Measurements from ENCODE around the gene SLC22A23.
"Not testable (repeated sequence)": the region's sequence is repeated elsewhere in the genome, so short reads cannot be mapped to it uniquely, and the experiment has no call there.

Gene SLC22A23

GRCh38 chr6:3380344-3381232 is 76.3 kb downstream of the SLC22A23 start:
- Histone ChIP-seq H2AK5ac (ENCODE audit: low read length, severe bottlenecking) (no peak overlapping the region), H3K4me2 (ENCODE audit: low read length, poor library complexity, severe bottlenecking) (no peak overlapping the region), H3K9me3 (ENCODE audit: control insufficient read depth, low read length) (no peaks in the 10 kb centered on the region), H3K4me1 (ENCODE audit: control insufficient read depth, insufficient read depth, low read depth, low read length) (no peaks in the 10 kb centered on the region), H2BK15ac (ENCODE audit: low read depth, poor library complexity, severe bottlenecking) (no peak overlapping the region), H3K14ac (ENCODE audit: low read length in 2 of 2) (no peak overlapping the region), H4K8ac (ENCODE audit: low read length) (no peak overlapping the region), H2BK5ac (ENCODE audit: low read depth, low read length, poor library complexity, severe bottlenecking) (no peak overlapping the region), H3K27ac (ENCODE audit: low read length, poor library complexity, severe bottlenecking) (no peak overlapping the region), H3K79me1 (replicated peaks; ENCODE audit: low read length, poor library complexity, severe bottlenecking) (no peaks in the 10 kb centered on the region), H3K18ac (ENCODE audit: low read depth in 1 of 2, low read length in 2 of 2) (no peak overlapping the region), H3K23ac (ENCODE audit: low read length in 2 of 2) (no peak overlapping the region), H2BK12ac (ENCODE audit: low read length in 2 of 2) (no peak overlapping the region), H3K27me3 (ENCODE audit: control insufficient read depth in 1 of 2, insufficient read depth in 1 of 2, low read length in 2 of 2) (peaks cover 0 to 8% of the 10 kb centered on the region in 2 experiments), H3K4ac (ENCODE audit: low read depth in 1 of 2, low read length in 2 of 2) (no peak overlapping the region), H2BK120ac (ENCODE audit: low read depth, low read length) (no peak overlapping the region), H3K36me3 (ENCODE audit: control insufficient read depth in 1 of 2, insufficient read depth in 2 of 2, low read depth in 1 of 2, low read length in 2 of 2) (peaks cover 0 to 25% of the 10 kb centered on the region in 2 experiments), H3K4me3 (ENCODE audit: insufficient read depth in 1 of 2, low read depth in 1 of 2, low read length in 2 of 2) (no peak overlapping the region), H4K91ac (ENCODE audit: low read length) (no peak overlapping the region), H2AFZ (ENCODE audit: low read depth, low read length) (no peak overlapping the region), H3K9ac (ENCODE audit: low read length) (no peak overlapping the region)
- no peak for DNase-seq
- 93% methylated on average over 11 of the region's 11 CpGs for WGBS

- Histone ChIP-seq H2BK5ac (ENCODE audit: low read depth, low read length, poor library complexity, severe bottlenecking) (no peak overlapping the region), H3K4ac (ENCODE audit: low read depth in 1 of 2, low read length in 2 of 2) (no peak overlapping the region), H3K9me3 (ENCODE audit: control insufficient read depth, low read length) (no peaks in the 10 kb centered on the region), H3K14ac (ENCODE audit: low read length in 2 of 2) (no peak overlapping the region), H3K36me3 (ENCODE audit: control insufficient read depth in 1 of 2, insufficient read depth in 2 of 2, low read depth in 1 of 2, low read length in 2 of 2) (peaks cover 0 to 25% of the 10 kb centered on the region in 2 experiments), H3K9ac (ENCODE audit: low read length) (no peak overlapping the region), H3K4me2 (ENCODE audit: low read length, poor library complexity, severe bottlenecking) (no peak overlapping the region), H3K4me3 (ENCODE audit: insufficient read depth in 1 of 2, low read depth in 1 of 2, low read length in 2 of 2) (no peak overlapping the region), H3K27ac (ENCODE audit: low read length, poor library complexity, severe bottlenecking) (no peak overlapping the region), H4K91ac (ENCODE audit: low read length) (no peak overlapping the region), H2AFZ (ENCODE audit: low read depth, low read length) (no peak overlapping the region), H3K4me1 (ENCODE audit: control insufficient read depth, insufficient read depth, low read depth, low read length) (no peaks in the 10 kb centered on the region), H3K79me1 (replicated peaks; ENCODE audit: low read length, poor library complexity, severe bottlenecking) (no peaks in the 10 kb centered on the region), H2BK12ac (ENCODE audit: low read length in 2 of 2) (no peak overlapping the region), H3K23ac (ENCODE audit: low read length in 2 of 2) (no peak overlapping the region), H3K27me3 (ENCODE audit: control insufficient read depth in 1 of 2, insufficient read depth in 1 of 2, low read length in 2 of 2) (peaks cover 0 to 6% of the 10 kb centered on the region in 2 experiments), H2BK15ac (ENCODE audit: low read depth, poor library complexity, severe bottlenecking) (no peak overlapping the region), H3K18ac (ENCODE audit: low read depth in 1 of 2, low read length in 2 of 2) (no peak overlapping the region), H2AK5ac (ENCODE audit: low read length, severe bottlenecking) (no peak overlapping the region), H2BK120ac (ENCODE audit: low read depth, low read length) (no peak overlapping the region), H4K8ac (ENCODE audit: low read length) (no peak overlapping the region)
- DNase-seq = no peak
- 81% methylated on average over 8 of the region's 10 CpGs for WGBS
Measured at GRCh38 chr6:3379482-3380060, 77.3 kb downstream of the SLC22A23 start.

GRCh38 chr6:3378808-3379207 is 78.0 kb downstream of the SLC22A23 start:
- not testable (repeated sequence) for H3K79me1 ChIP-seq (replicated peaks; ENCODE audit: low read length, poor library complexity, severe bottlenecking); H4K8ac ChIP-seq (ENCODE audit: low read length); H2BK120ac ChIP-seq (ENCODE audit: low read depth, low read length); H2BK5ac ChIP-seq (ENCODE audit: low read depth, low read length, poor library complexity, severe bottlenecking); H2AFZ ChIP-seq (ENCODE audit: low read depth, low read length); H2BK15ac ChIP-seq (ENCODE audit: low read depth, poor library complexity, severe bottlenecking); DNase-seq; H3K14ac ChIP-seq (ENCODE audit: low read length in 2 of 2); H3K4me2 ChIP-seq (ENCODE audit: low read length, poor library complexity, severe bottlenecking); H4K91ac ChIP-seq (ENCODE audit: low read length); H2BK12ac ChIP-seq (ENCODE audit: low read length in 2 of 2); H3K27ac ChIP-seq (ENCODE audit: low read length, poor library complexity, severe bottlenecking); H2AK5ac ChIP-seq (ENCODE audit: low read length, severe bottlenecking); H3K9me3 ChIP-seq (ENCODE audit: control insufficient read depth, low read length); H3K9ac ChIP-seq (ENCODE audit: low read length); H3K27me3 ChIP-seq (ENCODE audit: control insufficient read depth in 1 of 2, insufficient read depth in 1 of 2, low read length in 2 of 2); H3K4me3 ChIP-seq (ENCODE audit: insufficient read depth in 1 of 2, low read depth in 1 of 2, low read length in 2 of 2); H3K4me1 ChIP-seq (ENCODE audit: control insufficient read depth, insufficient read depth, low read depth, low read length); H3K18ac ChIP-seq (ENCODE audit: low read depth in 1 of 2, low read length in 2 of 2); H3K4ac ChIP-seq (ENCODE audit: low read depth in 1 of 2, low read length in 2 of 2); H3K23ac ChIP-seq (ENCODE audit: low read length in 2 of 2)
- peaks cover 0 to 25% of the 10 kb centered on the region in 2 experiments for H3K36me3 ChIP-seq (ENCODE audit: control insufficient read depth in 1 of 2, insufficient read depth in 2 of 2, low read depth in 1 of 2, low read length in 2 of 2)
- WGBS = 98% methylated on average over 4 of the region's 4 CpGs

- H3K27ac ChIP-seq (ENCODE audit: low read length, poor library complexity, severe bottlenecking); H3K4ac ChIP-seq (ENCODE audit: low read depth in 1 of 2, low read length in 2 of 2); H3K79me1 ChIP-seq (replicated peaks; ENCODE audit: low read length, poor library complexity, severe bottlenecking); H2BK15ac ChIP-seq (ENCODE audit: low read depth, poor library complexity, severe bottlenecking); H2BK120ac ChIP-seq (ENCODE audit: low read depth, low read length); DNase-seq; H2AK5ac ChIP-seq (ENCODE audit: low read length, severe bottlenecking); H3K18ac ChIP-seq (ENCODE audit: low read depth in 1 of 2, low read length in 2 of 2); H3K4me1 ChIP-seq (ENCODE audit: control insufficient read depth, insufficient read depth, low read depth, low read length); H3K27me3 ChIP-seq (ENCODE audit: control insufficient read depth in 1 of 2, insufficient read depth in 1 of 2, low read length in 2 of 2); H3K4me2 ChIP-seq (ENCODE audit: low read length, poor library complexity, severe bottlenecking); H4K91ac ChIP-seq (ENCODE audit: low read length); H3K9ac ChIP-seq (ENCODE audit: low read length); H4K8ac ChIP-seq (ENCODE audit: low read length); H3K4me3 ChIP-seq (ENCODE audit: insufficient read depth in 1 of 2, low read depth in 1 of 2, low read length in 2 of 2); H2BK12ac ChIP-seq (ENCODE audit: low read length in 2 of 2); H2BK5ac ChIP-seq (ENCODE audit: low read depth, low read length, poor library complexity, severe bottlenecking); H3K23ac ChIP-seq (ENCODE audit: low read length in 2 of 2); H2AFZ ChIP-seq (ENCODE audit: low read depth, low read length); H3K14ac ChIP-seq (ENCODE audit: low read length in 2 of 2); H3K9me3 ChIP-seq (ENCODE audit: control insufficient read depth, low read length): not testable (repeated sequence)
- 95% methylated on average over 4 of the region's 6 CpGs for WGBS
- peaks cover 0 to 28% of the 10 kb centered on the region in 2 experiments for H3K36me3 ChIP-seq (ENCODE audit: control insufficient read depth in 1 of 2, insufficient read depth in 2 of 2, low read depth in 1 of 2, low read length in 2 of 2)
Measured at GRCh38 chr6:3378398-3378782, 78.5 kb downstream of the SLC22A23 start.

Data from mesenchymal stem cell (in vitro differentiated cells and primary cell).